ENCODE data around the gene DCHS2.
"Not testable (repeated sequence)": the region's sequence is repeated elsewhere in the genome, so short reads cannot be mapped to it uniquely, and the experiment has no call there.

Gene DCHS2

DNA sequence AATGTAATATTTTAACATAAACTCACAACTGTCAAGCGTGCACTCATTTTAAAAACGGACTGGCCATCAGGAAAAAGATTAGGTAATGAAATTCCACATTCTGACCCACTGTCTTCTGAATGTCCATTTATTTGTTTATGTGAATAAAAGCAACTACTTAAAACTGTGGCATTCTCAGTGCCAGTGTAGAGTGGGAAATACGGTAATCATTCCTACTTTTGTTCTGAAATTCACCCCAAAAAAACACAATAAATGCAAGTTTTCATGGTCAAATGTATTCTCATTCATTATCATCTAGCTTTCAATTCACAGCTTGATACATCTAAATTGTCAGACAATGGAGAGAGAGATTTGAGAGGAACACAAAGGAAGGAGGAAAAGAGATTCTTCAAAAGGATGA, 260.9 kb downstream of the DCHS2 start:
- Histone ChIP-seq H3K4ac (ENCODE audit: low read depth, low read length) (no peak overlapping the region), H3K9me3 (ENCODE audit: insufficient read depth, low read depth, low read length) (no peaks in the 10 kb centered on the region), H3K23ac (ENCODE audit: low read length) (no peak overlapping the region), H2BK5ac (ENCODE audit: low read depth, low read length, poor library complexity) (no peak overlapping the region), H4K91ac (ENCODE audit: low read depth, low read length) (no peak overlapping the region), H3K4me2 (ENCODE audit: low read length) (no peak overlapping the region), H3K36me3 (ENCODE audit: control insufficient read depth in 1 of 2, insufficient read depth in 2 of 2, low read length in 2 of 2) (no peaks in the 10 kb centered on the region), H2AFZ (ENCODE audit: insufficient read depth, low read length, poor library complexity) (no peak overlapping the region), H3K9ac (ENCODE audit: low read length) (no peak overlapping the region), H2AK5ac (ENCODE audit: low read length) (no peak overlapping the region), H3K4me1 (ENCODE audit: control insufficient read depth in 1 of 2, insufficient read depth in 2 of 2, low read length in 2 of 2) (no peaks in the 10 kb centered on the region), H3K79me2 (ENCODE audit: control insufficient read depth, insufficient read depth, low read length, poor library complexity) (no peaks in the 10 kb centered on the region), H3K4me3 (ENCODE audit: low read depth, low read length) (no peak overlapping the region), H2BK12ac (ENCODE audit: low read length) (no peak overlapping the region), H3K79me1 (ENCODE audit: low read length) (no peaks in the 10 kb centered on the region), H4K12ac (ENCODE audit: low read depth, low read length) (no peak overlapping the region), H3K18ac (ENCODE audit: low read length) (no peak overlapping the region), H3K27me3 (ENCODE audit: insufficient read depth, low read length) (no peaks in the 10 kb centered on the region), H2BK120ac (ENCODE audit: insufficient read depth, low read length, poor library complexity) (no peak overlapping the region), H4K8ac (ENCODE audit: low read depth, low read length) (no peak overlapping the region), H3K14ac (ENCODE audit: low read length) (no peak overlapping the region), H3K27ac (ENCODE audit: low read depth, low read length) (no peak overlapping the region)
- no CpG with 5 or more reads among the region's 3 CpGs for WGBS (ENCODE audit: extremely low coverage, insufficient coverage, insufficient read length)
- no peak for DNase-seq

DNA sequence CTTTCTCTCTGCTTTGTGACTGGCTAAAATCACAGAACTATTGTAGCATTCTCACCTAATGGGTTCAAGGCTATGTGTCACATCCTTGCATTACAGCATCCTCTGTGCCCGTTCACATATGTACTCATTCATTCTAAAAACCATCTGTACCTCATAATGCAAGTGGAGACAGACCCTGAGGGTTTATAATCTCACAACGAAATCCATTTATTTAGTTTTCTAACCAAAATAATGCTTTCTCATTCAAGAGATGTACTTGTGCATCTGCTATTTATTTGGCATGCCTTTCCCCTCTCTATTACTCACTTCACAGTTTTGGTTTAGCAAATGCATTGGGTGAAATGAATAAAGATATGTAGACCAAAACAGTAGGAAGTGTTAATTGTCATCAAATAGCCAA, 261.5 kb downstream of the DCHS2 start:
- no peak overlapping the region for H3K4ac ChIP-seq (ENCODE audit: low read depth, low read length)
- H3K79me2 ChIP-seq (ENCODE audit: control insufficient read depth, insufficient read depth, low read length, poor library complexity), result no peaks in the 10 kb centered on the region

DNA sequence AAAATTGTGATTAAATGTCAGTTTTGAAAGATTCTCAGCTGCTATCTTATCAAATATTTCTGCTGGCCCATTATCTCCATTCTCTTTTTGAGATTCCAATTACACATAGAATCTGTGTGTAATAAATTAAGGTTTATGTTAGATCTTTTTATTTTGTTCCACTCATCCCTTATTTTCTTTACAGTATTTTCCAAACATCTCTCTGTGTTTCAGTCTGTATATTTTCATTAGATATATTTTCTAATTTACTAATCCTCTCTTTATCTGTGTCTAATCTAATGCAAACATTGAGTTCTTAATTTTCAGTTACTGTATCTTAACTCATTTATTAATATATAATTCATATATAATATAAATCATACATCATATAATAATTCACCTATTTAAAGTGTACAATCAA, 268.7 kb downstream of the DCHS2 start:
- Histone ChIP-seq H3K27me3 (ENCODE audit: insufficient read depth, low read length) (no peaks in the 10 kb centered on the region), H3K23ac (ENCODE audit: low read length) (no peak overlapping the region), H2BK120ac (ENCODE audit: insufficient read depth, low read length, poor library complexity) (no peak overlapping the region), H3K4ac (ENCODE audit: low read depth, low read length) (no peak overlapping the region), H3K4me2 (ENCODE audit: low read length) (no peak overlapping the region), H3K9ac (ENCODE audit: low read length) (no peak overlapping the region), H4K91ac (ENCODE audit: low read depth, low read length) (no peak overlapping the region), H4K12ac (ENCODE audit: low read depth, low read length) (no peak overlapping the region), H3K14ac (ENCODE audit: low read length) (no peak overlapping the region), H3K79me2 (ENCODE audit: control insufficient read depth, insufficient read depth, low read length, poor library complexity) (no peaks in the 10 kb centered on the region), H2BK5ac (ENCODE audit: low read depth, low read length, poor library complexity) (no peak overlapping the region), H3K4me1 (ENCODE audit: control insufficient read depth in 1 of 2, insufficient read depth in 2 of 2, low read length in 2 of 2) (no peaks in the 10 kb centered on the region), H3K27ac (ENCODE audit: low read depth, low read length) (no peak overlapping the region), H2AK5ac (ENCODE audit: low read length) (no peak overlapping the region), H3K4me3 (ENCODE audit: low read depth, low read length) (no peak overlapping the region), H3K79me1 (ENCODE audit: low read length) (no peaks in the 10 kb centered on the region), H3K36me3 (ENCODE audit: control insufficient read depth in 1 of 2, insufficient read depth in 2 of 2, low read length in 2 of 2) (no peaks in the 10 kb centered on the region), H2BK12ac (ENCODE audit: low read length) (no peak overlapping the region), H4K8ac (ENCODE audit: low read depth, low read length) (no peak overlapping the region), H3K9me3 (ENCODE audit: insufficient read depth, low read depth, low read length) (no peaks in the 10 kb centered on the region), H3K18ac (ENCODE audit: low read length) (no peak overlapping the region), H2AFZ (ENCODE audit: insufficient read depth, low read length, poor library complexity) (no peak overlapping the region)
- DNase-seq, result no peak

More for the DNA sequence above, 261.5 kb downstream of the DCHS2 start:
- Histone ChIP-seq H3K4me2 (ENCODE audit: low read length) (no peak overlapping the region), H3K9ac (ENCODE audit: low read length) (no peak overlapping the region), H3K18ac (ENCODE audit: low read length) (no peak overlapping the region), H3K9me3 (ENCODE audit: insufficient read depth, low read depth, low read length) (no peaks in the 10 kb centered on the region), H2AFZ (ENCODE audit: insufficient read depth, low read length, poor library complexity) (no peak overlapping the region), H3K27ac (ENCODE audit: low read depth, low read length) (no peak overlapping the region), H3K4me1 (ENCODE audit: control insufficient read depth in 1 of 2, insufficient read depth in 2 of 2, low read length in 2 of 2) (no peaks in the 10 kb centered on the region), H2AK5ac (ENCODE audit: low read length) (no peak overlapping the region), H3K36me3 (ENCODE audit: control insufficient read depth in 1 of 2, insufficient read depth in 2 of 2, low read length in 2 of 2) (no peaks in the 10 kb centered on the region), H2BK12ac (ENCODE audit: low read length) (no peak overlapping the region), H3K14ac (ENCODE audit: low read length) (no peak overlapping the region), H4K8ac (ENCODE audit: low read depth, low read length) (no peak overlapping the region), H3K79me1 (ENCODE audit: low read length) (no peaks in the 10 kb centered on the region), H4K12ac (ENCODE audit: low read depth, low read length) (no peak overlapping the region), H4K91ac (ENCODE audit: low read depth, low read length) (no peak overlapping the region), H2BK120ac (ENCODE audit: insufficient read depth, low read length, poor library complexity) (no peak overlapping the region), H3K23ac (ENCODE audit: low read length) (no peak overlapping the region), H3K4me3 (ENCODE audit: low read depth, low read length) (no peak overlapping the region), H2BK5ac (ENCODE audit: low read depth, low read length, poor library complexity) (no peak overlapping the region), H3K27me3 (ENCODE audit: insufficient read depth, low read length) (no peaks in the 10 kb centered on the region)
- WGBS (ENCODE audit: extremely low coverage, insufficient coverage, insufficient read length), result no CpG with 5 or more reads among the region's 2 CpGs
- DNase-seq, result no peak

DNA sequence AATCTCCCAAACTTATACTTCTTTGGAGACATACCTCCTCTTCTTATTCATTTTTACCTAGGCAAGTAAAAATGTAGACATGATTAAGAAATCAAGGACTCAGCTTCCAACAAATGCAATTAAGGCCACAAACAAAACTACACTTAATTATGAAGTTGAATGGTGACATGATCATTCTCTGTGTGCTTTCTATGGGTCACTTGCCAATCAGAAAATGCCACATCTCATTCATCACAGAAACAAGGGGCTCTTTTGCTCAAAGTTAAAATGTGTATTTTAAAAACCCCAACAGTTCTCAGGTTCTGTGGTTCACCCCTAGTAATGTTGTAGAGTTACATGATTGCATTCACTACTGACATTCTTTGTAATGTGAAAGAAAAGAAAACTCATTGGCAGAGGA, 273.5 kb downstream of the DCHS2 start:
- no peak overlapping the region for H3K23ac ChIP-seq (ENCODE audit: low read length)
- H3K4me2 ChIP-seq (ENCODE audit: low read length), result no peak overlapping the region
- no peaks in the 10 kb centered on the region for H3K79me1 ChIP-seq (ENCODE audit: low read length)
- no peaks in the 10 kb centered on the region for H3K79me2 ChIP-seq (ENCODE audit: control insufficient read depth, insufficient read depth, low read length, poor library complexity)
- no peaks in the 10 kb centered on the region for H3K4me1 ChIP-seq (ENCODE audit: control insufficient read depth in 1 of 2, insufficient read depth in 2 of 2, low read length in 2 of 2)
- H2BK5ac ChIP-seq (ENCODE audit: low read depth, low read length, poor library complexity), result no peak overlapping the region
- H4K12ac ChIP-seq (ENCODE audit: low read depth, low read length), result no peak overlapping the region
- H3K27ac ChIP-seq (ENCODE audit: low read depth, low read length), result no peak overlapping the region
- no peak overlapping the region for H2BK120ac ChIP-seq (ENCODE audit: insufficient read depth, low read length, poor library complexity)
- H3K36me3 ChIP-seq (ENCODE audit: control insufficient read depth in 1 of 2, insufficient read depth in 2 of 2, low read length in 2 of 2), result no peaks in the 10 kb centered on the region
- H3K27me3 ChIP-seq (ENCODE audit: insufficient read depth, low read length), result no peaks in the 10 kb centered on the region
- no peak overlapping the region for H4K8ac ChIP-seq (ENCODE audit: low read depth, low read length)
- H3K4ac ChIP-seq (ENCODE audit: low read depth, low read length), result no peak overlapping the region
- H2BK12ac ChIP-seq (ENCODE audit: low read length), result no peak overlapping the region
- H2AK5ac ChIP-seq (ENCODE audit: low read length), result no peak overlapping the region
- H3K9ac ChIP-seq (ENCODE audit: low read length), result no peak overlapping the region
- DNase-seq, result no peak
- H4K91ac ChIP-seq (ENCODE audit: low read depth, low read length), result no peak overlapping the region
- no peak overlapping the region for H2AFZ ChIP-seq (ENCODE audit: insufficient read depth, low read length, poor library complexity)
- no peak overlapping the region for H3K14ac ChIP-seq (ENCODE audit: low read length)
- no peak overlapping the region for H3K18ac ChIP-seq (ENCODE audit: low read length)
- no peak overlapping the region for H3K4me3 ChIP-seq (ENCODE audit: low read depth, low read length)
- H3K9me3 ChIP-seq (ENCODE audit: insufficient read depth, low read depth, low read length), result no peaks in the 10 kb centered on the region

DNA sequence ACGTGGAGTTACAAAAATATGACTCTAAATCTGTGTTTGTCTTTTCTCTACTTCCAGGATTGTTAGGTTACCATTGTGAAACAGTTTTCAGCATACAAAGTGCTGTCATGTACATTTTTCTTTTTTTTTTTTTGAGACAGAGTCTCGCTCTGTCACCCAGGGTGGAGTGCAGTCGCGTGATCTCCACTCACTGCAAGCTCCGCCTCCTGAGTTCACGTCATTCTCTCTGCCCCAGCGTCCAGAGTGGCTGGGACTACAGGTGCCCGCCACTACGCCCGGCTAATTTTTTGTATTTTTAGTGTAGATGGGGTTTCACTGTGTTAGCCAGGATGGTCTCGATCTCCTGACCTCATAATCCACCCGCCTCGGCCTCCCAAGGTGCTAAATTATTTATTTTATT, 274.2 kb downstream of the DCHS2 start:
- not testable (repeated sequence) for H4K12ac ChIP-seq (ENCODE audit: low read depth, low read length); H3K36me3 ChIP-seq (ENCODE audit: control insufficient read depth in 1 of 2, insufficient read depth in 2 of 2, low read length in 2 of 2); H3K79me2 ChIP-seq (ENCODE audit: control insufficient read depth, insufficient read depth, low read length, poor library complexity); H2BK5ac ChIP-seq (ENCODE audit: low read depth, low read length, poor library complexity); H3K23ac ChIP-seq (ENCODE audit: low read length); H3K14ac ChIP-seq (ENCODE audit: low read length); H3K4me2 ChIP-seq (ENCODE audit: low read length); H2BK120ac ChIP-seq (ENCODE audit: insufficient read depth, low read length, poor library complexity); H3K4me1 ChIP-seq (ENCODE audit: control insufficient read depth in 1 of 2, insufficient read depth in 2 of 2, low read length in 2 of 2); DNase-seq; H3K18ac ChIP-seq (ENCODE audit: low read length); H2AK5ac ChIP-seq (ENCODE audit: low read length); H3K4ac ChIP-seq (ENCODE audit: low read depth, low read length); H3K9ac ChIP-seq (ENCODE audit: low read length); H3K9me3 ChIP-seq (ENCODE audit: insufficient read depth, low read depth, low read length); H3K4me3 ChIP-seq (ENCODE audit: low read depth, low read length); H4K8ac ChIP-seq (ENCODE audit: low read depth, low read length); H2BK12ac ChIP-seq (ENCODE audit: low read length); H3K27ac ChIP-seq (ENCODE audit: low read depth, low read length); H2AFZ ChIP-seq (ENCODE audit: insufficient read depth, low read length, poor library complexity); H4K91ac ChIP-seq (ENCODE audit: low read depth, low read length); H3K27me3 ChIP-seq (ENCODE audit: insufficient read depth, low read length); H3K79me1 ChIP-seq (ENCODE audit: low read length)
- WGBS (ENCODE audit: extremely low coverage, insufficient coverage, insufficient read length), result no CpG with 5 or more reads among the region's 13 CpGs
